ENCODE data around the gene SELENOM. TPM values are rescaled to one million over a fixed set of nuclear protein-coding genes. Genes with fewer than 3 reads are reported as not detected.

Gene SELENOM
- total RNA-seq, 3 donors from 2014 or later (not counting 1 experiment from before 2014, with no cell fraction given): 8.1 to 14.0 (median 10.6) TPM

DNA sequence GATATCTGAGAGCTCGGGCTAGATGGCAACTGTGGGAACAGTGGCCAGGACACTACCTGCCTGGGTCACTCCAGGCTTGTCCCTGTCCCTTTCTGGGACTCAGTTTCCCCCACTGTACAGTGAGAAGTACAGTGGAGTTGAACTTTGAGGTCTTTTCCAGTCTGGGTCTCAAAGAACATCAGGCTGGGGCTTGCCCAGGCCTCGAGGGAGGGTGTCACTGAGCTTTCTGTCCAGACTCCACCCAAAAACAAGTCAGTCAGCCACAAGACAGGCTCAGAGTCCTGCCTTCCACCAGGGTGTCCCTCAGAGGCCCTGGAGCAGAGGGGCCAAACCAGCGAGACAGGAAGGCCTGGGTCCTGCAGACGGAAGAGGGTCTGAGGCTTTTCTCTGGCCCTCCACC is 34.9 kb upstream of the SELENOM start:
- DNase-seq: no peak
- Mint-ChIP-seq H3K27me3 (ENCODE audit: low read depth in 2 of 2) (peaks cover 2 to 8% of the 10 kb centered on the region in 2 donors), H3K4me1 (no peaks in the 10 kb centered on the region), H3K4me3 (no peak overlapping the region), H3K27ac (no peak overlapping the region), H3K9me3 (no peaks in the 10 kb centered on the region), H3K36me3 (no peaks in the 10 kb centered on the region)
- ATAC-seq: no peak
- Histone ChIP-seq H3K9me3 (ENCODE audit: control insufficient read depth, insufficient read depth, low read length) (no peaks in the 10 kb centered on the region), H3K27me3 (ENCODE audit: control insufficient read depth, insufficient read depth, low read length) (no peaks in the 10 kb centered on the region), H3K27ac (ENCODE audit: low read length) (no peak overlapping the region), H3K4me3 (ENCODE audit: low read length) (no peak overlapping the region), H3K4me1 (ENCODE audit: control insufficient read depth, insufficient read depth, low read length) (no peaks in the 10 kb centered on the region), H3K36me3 (ENCODE audit: control insufficient read depth, insufficient read depth, low read length) (no peaks in the 10 kb centered on the region)
- TF ChIP-seq, protein P1, sequence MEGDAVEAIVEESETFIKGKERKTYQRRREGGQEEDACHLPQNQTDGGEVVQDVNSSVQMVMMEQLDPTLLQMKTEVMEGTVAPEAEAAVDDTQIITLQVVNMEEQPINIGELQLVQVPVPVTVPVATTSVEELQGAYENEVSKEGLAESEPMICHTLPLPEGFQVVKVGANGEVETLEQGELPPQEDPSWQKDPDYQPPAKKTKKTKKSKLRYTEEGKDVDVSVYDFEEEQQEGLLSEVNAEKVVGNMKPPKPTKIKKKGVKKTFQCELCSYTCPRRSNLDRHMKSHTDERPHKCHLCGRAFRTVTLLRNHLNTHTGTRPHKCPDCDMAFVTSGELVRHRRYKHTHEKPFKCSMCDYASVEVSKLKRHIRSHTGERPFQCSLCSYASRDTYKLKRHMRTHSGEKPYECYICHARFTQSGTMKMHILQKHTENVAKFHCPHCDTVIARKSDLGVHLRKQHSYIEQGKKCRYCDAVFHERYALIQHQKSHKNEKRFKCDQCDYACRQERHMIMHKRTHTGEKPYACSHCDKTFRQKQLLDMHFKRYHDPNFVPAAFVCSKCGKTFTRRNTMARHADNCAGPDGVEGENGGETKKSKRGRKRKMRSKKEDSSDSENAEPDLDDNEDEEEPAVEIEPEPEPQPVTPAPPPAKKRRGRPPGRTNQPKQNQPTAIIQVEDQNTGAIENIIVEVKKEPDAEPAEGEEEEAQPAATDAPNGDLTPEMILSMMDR (IDR thresholded peaks at IDR 0.05): no peak
- intact Hi-C loops (cut with micrococcal nuclease): no loop called here
- 82% methylated on average over 4 of the region's 4 CpGs for WGBS (ENCODE audit: insufficient coverage)

DNA sequence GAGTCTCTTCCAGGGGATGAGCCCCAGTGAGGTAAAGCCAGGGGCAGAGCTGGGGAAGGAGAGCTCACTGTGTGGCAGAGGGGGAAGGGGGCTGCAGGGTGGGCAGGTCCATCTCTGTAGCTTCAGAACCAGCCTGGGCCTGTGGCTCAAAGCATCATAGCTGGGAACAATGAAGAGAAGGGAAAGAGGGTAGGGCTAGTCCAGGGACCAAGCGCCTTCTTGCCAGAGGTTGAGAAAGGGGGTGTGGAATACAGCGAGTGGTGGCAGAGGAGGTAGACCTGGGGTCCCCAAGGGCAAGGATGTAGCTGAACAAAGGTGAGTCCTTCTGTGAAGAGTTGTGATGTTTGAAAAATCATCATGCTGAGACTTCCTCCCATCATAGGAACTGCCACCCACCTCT is 34.2 kb upstream of the SELENOM start:
- peaks cover 1 to 2% of the 10 kb centered on the region in 2 donors for H3K27me3 Mint-ChIP-seq (ENCODE audit: low read depth in 2 of 2)
- DNase-seq (no peak), ATAC-seq (no peak)
- TF ChIP-seq, protein P1 (IDR thresholded peaks at IDR 0.05): no peak
- H3K9me3 Mint-ChIP-seq: no peaks in the 10 kb centered on the region
- no peaks in the 10 kb centered on the region for H3K9me3 ChIP-seq (ENCODE audit: control insufficient read depth, insufficient read depth, low read length)
- WGBS (ENCODE audit: insufficient coverage): 88% methylated on average over 2 of the region's 2 CpGs
- H3K4me3 Mint-ChIP-seq: no peak overlapping the region
- intact Hi-C loops (cut with micrococcal nuclease): no loop called here
- H3K4me1 Mint-ChIP-seq: no peaks in the 10 kb centered on the region
- no peak overlapping the region for H3K27ac ChIP-seq (ENCODE audit: low read length)
- H3K27me3 ChIP-seq (ENCODE audit: control insufficient read depth, insufficient read depth, low read length): no peaks in the 10 kb centered on the region
- no peak overlapping the region for H3K27ac Mint-ChIP-seq
- no peaks in the 10 kb centered on the region for H3K36me3 ChIP-seq (ENCODE audit: control insufficient read depth, insufficient read depth, low read length)
- H3K4me3 ChIP-seq (ENCODE audit: low read length): no peak overlapping the region
- no peaks in the 10 kb centered on the region for H3K4me1 ChIP-seq (ENCODE audit: control insufficient read depth, insufficient read depth, low read length)
- H3K36me3 Mint-ChIP-seq: no peaks in the 10 kb centered on the region

DNA sequence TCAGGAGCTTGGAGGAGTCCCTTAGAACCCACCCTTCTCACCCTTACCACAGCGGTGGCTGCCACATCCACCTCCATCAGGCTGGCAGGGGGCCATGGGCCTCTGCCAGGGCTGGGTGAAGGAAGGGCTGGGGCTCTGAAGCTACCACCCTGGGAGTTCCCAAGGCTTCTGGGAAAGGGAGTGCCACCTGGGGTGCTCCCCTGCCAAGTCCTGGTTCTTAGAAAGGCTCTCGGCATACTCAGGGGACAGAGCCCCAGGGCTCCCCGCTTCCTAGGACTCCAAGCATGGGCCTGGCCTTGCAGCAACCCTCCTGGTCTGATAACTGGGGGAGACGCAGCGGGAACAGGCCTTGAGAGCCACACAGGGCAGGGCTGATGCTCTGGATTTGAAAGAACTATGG is 33.4 kb upstream of the SELENOM start:
- no peak overlapping the region for H3K4me3 Mint-ChIP-seq
- H3K4me1 Mint-ChIP-seq: no peaks in the 10 kb centered on the region
- TF ChIP-seq, protein P1 (IDR thresholded peaks at IDR 0.05): no peak
- Histone ChIP-seq H3K27ac (ENCODE audit: low read length) (no peak overlapping the region), H3K36me3 (ENCODE audit: control insufficient read depth, insufficient read depth, low read length) (no peaks in the 10 kb centered on the region), H3K4me1 (ENCODE audit: control insufficient read depth, insufficient read depth, low read length) (no peaks in the 10 kb centered on the region), H3K9me3 (ENCODE audit: control insufficient read depth, insufficient read depth, low read length) (no peaks in the 10 kb centered on the region), H3K4me3 (ENCODE audit: low read length) (no peak overlapping the region), H3K27me3 (ENCODE audit: control insufficient read depth, insufficient read depth, low read length) (no peaks in the 10 kb centered on the region)
- WGBS (ENCODE audit: insufficient coverage): 84% methylated on average over 5 of the region's 5 CpGs
- intact Hi-C loops (cut with micrococcal nuclease): no loop called here
- DNase-seq (no peak), ATAC-seq (no peak)
- no peak overlapping the region for H3K27ac Mint-ChIP-seq
- H3K27me3 Mint-ChIP-seq (ENCODE audit: low read depth in 2 of 2): peaks cover 0 to 2% of the 10 kb centered on the region in 2 donors
- H3K9me3 Mint-ChIP-seq: no peaks in the 10 kb centered on the region
- no peaks in the 10 kb centered on the region for H3K36me3 Mint-ChIP-seq

All from natural killer cell (primary cell).